Thyroid gland (tissue), 4 donors: Measurements from ENCODE around the gene PLEKHM1.
"Not testable (repeated sequence)": the region's sequence is repeated elsewhere in the genome, so short reads cannot be mapped to it uniquely, and the experiment has no call there.

Source experiments
- CTCF ChIP-seq, 6 experiments: fragments of 200-600 bp in 3 of 6; fragments of 450-650 bp in 3 of 6; sonication (generic) in 3 of 6; IDR thresholded peaks; one replicate each; pipeline ENCODE4 v1.5.1; 2016 to 2019; ENCODE audit warnings: antibody characterized with exemption in 6 of 6, mild to moderate bottlenecking in 2 of 6, inconsistent platforms in 1 of 6, moderate library complexity in 1 of 6
- POLR2A ChIP-seq, 2 donors: fragments of 450-650 bp; IDR thresholded peaks; one replicate each; pipeline ENCODE4 v1.6.1; 2017; ENCODE audit warnings: antibody characterized with exemption in 2 of 2, mild to moderate bottlenecking in 2 of 2, moderate library complexity in 1 of 2

- TF ChIP-seq CTCF, POLR2A (IDR thresholded peaks at IDR 0.05): not testable (repeated sequence)
Observed at GRCh38 chr17:45453731-45454130, 36.8 kb downstream of the PLEKHM1 start.
